Keratinocyte (primary cell): Measurements from ENCODE around the gene ISYNA1. TPM values are rescaled to one million over a fixed set of nuclear protein-coding genes. Genes with fewer than 3 reads are reported as not detected.

Experiments used
- DNase-seq: peaks from one replicate; pipeline ENCODE4 v3.0.0-alpha.2; 2011; ENCODE audit warnings: low read depth, missing footprints, low spot score
- FAIRE-seq: peaks from 2 replicates; lab custom pipeline; 2011; peaks lifted over from hg19 to GRCh38; lab: Jason Lieb, UNC
- H2AFZ ChIP-seq: 2 replicates; pipeline ENCODE4 v1.6.0; 2012; ENCODE audit warnings: low read length, control low read depth, inconsistent platforms; ENCODE audit not compliant: control insufficient read depth
- H3K27ac ChIP-seq: 2 replicates; pipeline ENCODE4 v1.5.1; 2011; ENCODE audit warnings: low read length; ENCODE audit not compliant: control insufficient read depth, insufficient read depth
- H3K27me3 ChIP-seq: 3 replicates; pipeline ENCODE4 v1.6.0; 2011; ENCODE audit warnings: low read length; ENCODE audit not compliant: control insufficient read depth, insufficient read depth; ENCODE audit errors: extremely low read depth
- H3K36me3 ChIP-seq, 2 experiments: 2 replicates in 1 of 2; 3 replicates in 1 of 2; pipeline ENCODE4 v1.5.1; 2011; ENCODE audit warnings: low read length in 2 of 2, mild to moderate bottlenecking in 1 of 2; ENCODE audit not compliant: control insufficient read depth in 2 of 2, insufficient read depth in 2 of 2; ENCODE audit errors: extremely low read depth in 1 of 2
- H3K4me1 ChIP-seq: 3 replicates; pipeline ENCODE4 v1.5.1; 2011; ENCODE audit warnings: low read length; ENCODE audit not compliant: control insufficient read depth, insufficient read depth; ENCODE audit errors: extremely low read depth
- H3K4me2 ChIP-seq: 3 replicates; pipeline ENCODE4 v1.6.0; 2011; ENCODE audit warnings: low read depth, low read length; ENCODE audit not compliant: control insufficient read depth, insufficient read depth; ENCODE audit errors: extremely low read depth
- H3K4me3 ChIP-seq, 3 experiments: fragments of 200-600 bp in 1 of 3; sonication (generic) in 1 of 3; 2 replicates in 2 of 3; 3 replicates in 1 of 3; pipeline ENCODE4 v1.5.1; 2011 to 2016; ENCODE audit warnings: low read length in 3 of 3, mild to moderate bottlenecking in 3 of 3, control low read depth in 2 of 3, inconsistent platforms in 1 of 3, low read depth in 1 of 3, mixed read lengths in 1 of 3, mixed run types in 1 of 3, moderate library complexity in 1 of 3; ENCODE audit not compliant: control insufficient read depth in 2 of 3, insufficient read depth in 2 of 3; ENCODE audit errors: extremely low read depth in 1 of 3
- H3K79me2 ChIP-seq: 2 replicates; pipeline ENCODE4 v1.6.0; 2012; ENCODE audit warnings: low read length; ENCODE audit not compliant: control insufficient read depth, insufficient read depth
- H3K9ac ChIP-seq: 3 replicates; pipeline ENCODE4 v1.6.0; 2011; ENCODE audit warnings: low read length; ENCODE audit not compliant: control insufficient read depth, insufficient read depth; ENCODE audit errors: extremely low read depth
- H3K9me1 ChIP-seq: 3 replicates; pipeline ENCODE4 v1.6.0; 2011; ENCODE audit warnings: low read length; ENCODE audit not compliant: control insufficient read depth, insufficient read depth; ENCODE audit errors: extremely low read depth
- H3K9me3 ChIP-seq: 2 replicates; pipeline ENCODE4 v1.5.1; 2012; ENCODE audit warnings: low read depth, low read length; ENCODE audit not compliant: control insufficient read depth
- H4K20me1 ChIP-seq: 3 replicates; pipeline ENCODE4 v1.6.0; 2011; ENCODE audit warnings: low read length; ENCODE audit not compliant: control insufficient read depth, insufficient read depth; ENCODE audit errors: extremely low read depth
- CTCF ChIP-seq, 3 experiments: IDR thresholded peaks in 1 of 3; conservative IDR thresholded peaks in 1 of 3; optimal IDR thresholded peaks in 1 of 3; 2 replicates in 2 of 3; 3 replicates in 1 of 3; pipeline versions ENCODE3 to v1.5.1; 2011; ENCODE audit warnings: low read length in 3 of 3, mild to moderate bottlenecking in 3 of 3, moderate library complexity in 2 of 3, control low read depth in 1 of 3, inconsistent platforms in 1 of 3; ENCODE audit not compliant: insufficient read depth in 2 of 3; ENCODE audit errors: extremely low read depth in 1 of 3
- EZH2 ChIP-seq: IDR thresholded peaks from one replicate; pipeline ENCODE4 v1.6.1; 2012; ENCODE audit warnings: inconsistent platforms, mild to moderate bottlenecking, low read length, moderate library complexity
- dilution Hi-C: fragments of 300-500 bp; cut with MboI; formaldehyde crosslinking; loops from one replicate; pipeline ENCODE4 v1.7.0; 2020; ENCODE audit warnings: low sequenced_read_pairs; ENCODE audit not compliant: extremely low pct_ligation_motif_present
- polyA plus RNA-seq, 5 experiments: library from polyadenylated mRNA; depleted of rRNA in 3 of 5; stranded (reverse) in 3 of 5; stranded (forward) in 1 of 5; unstranded in 1 of 5; fragments of >200 nt; gene quantifications; 1 replicate in 1 of 5; 2 replicates in 3 of 5; 3 replicates in 1 of 5; pipeline versions ENCODE4 v1.2.1 to v1.2.3, GENCODE V29; 2011 to 2012; ENCODE audit warnings: missing spikeins in 2 of 5, low read depth in 1 of 5, low replicate concordance in 1 of 5

Gene ISYNA1
- polyA plus RNA-seq, 1 donor (not counting 4 experiments of a cell fraction or from before 2014, with no cell fraction given), result 3.5 TPM

- Histone ChIP-seq H3K27ac (no peak overlapping the region), H3K79me2 (no peaks in the 10 kb centered on the region), H3K9me1 (no peaks in the 10 kb centered on the region), H4K20me1 (no peaks in the 10 kb centered on the region), H3K4me2 (no peak overlapping the region), H3K9me3 (no peaks in the 10 kb centered on the region), H3K4me1 (peaks cover 2% of the 10 kb centered on the region), H3K27me3 (no peaks in the 10 kb centered on the region), H3K4me3 (no peak overlapping the region), H2AFZ (no peak overlapping the region), H3K9ac (no peak overlapping the region), H3K36me3 (peaks cover 0 to 1% of the 10 kb centered on the region in 2 experiments)
- FAIRE-seq (no peak), DNase-seq (no peak)
- dilution Hi-C loops, result no loop called here
- TF ChIP-seq CTCF (optimal IDR thresholded peaks at IDR 0.05 in 1 of 3, IDR thresholded peaks at IDR 0.05 in 1 of 3, conservative IDR thresholded peaks at IDR 0.05 in 1 of 3; ENCODE audit: extremely low read depth in 1 of 3, insufficient read depth in 2 of 3, low read length in 3 of 3) (no peak), EZH2 (no peak)
Observed at GRCh38 chr19:18432275-18433014, 5.5 kb downstream of the ISYNA1 start.

- H3K4me2 ChIP-seq, result no peak overlapping the region
- H3K79me2 ChIP-seq, result no peaks in the 10 kb centered on the region
- dilution Hi-C loops, result no loop called here
- TF ChIP-seq CTCF (optimal IDR thresholded peaks at IDR 0.05 in 1 of 3, IDR thresholded peaks at IDR 0.05 in 1 of 3, conservative IDR thresholded peaks at IDR 0.05 in 1 of 3; ENCODE audit: extremely low read depth in 1 of 3, insufficient read depth in 2 of 3, low read length in 3 of 3) (no peak), EZH2 (no peak)
- no peak for DNase-seq
- peaks cover 0 to 1% of the 10 kb centered on the region in 2 experiments for H3K36me3 ChIP-seq
- no peak overlapping the region for H2AFZ ChIP-seq
- H4K20me1 ChIP-seq, result peaks cover 2% of the 10 kb centered on the region
- H3K9me3 ChIP-seq, result no peaks in the 10 kb centered on the region
- no peak overlapping the region for H3K4me3 ChIP-seq
- peaks cover 2% of the 10 kb centered on the region for H3K4me1 ChIP-seq
- H3K27ac ChIP-seq, result no peak overlapping the region
- no peaks in the 10 kb centered on the region for H3K27me3 ChIP-seq
- no peak for FAIRE-seq
- H3K9me1 ChIP-seq, result no peaks in the 10 kb centered on the region
- no peak overlapping the region for H3K9ac ChIP-seq
Observed at GRCh38 chr19:18431351-18432197, 6.4 kb downstream of the ISYNA1 start.
